ENCODE data around the gene RB1.

GRCh38 chr13:48518083-48518482 is 214.5 kb downstream of the RB1 start:
- TF ChIP-seq CTCF (conservative IDR thresholded peaks at IDR 0.05 in 1 of 2, IDR thresholded peaks at IDR 0.05 in 1 of 2; ENCODE audit: extremely low read depth in 1 of 2, insufficient read depth in 1 of 2, low read depth in 1 of 2, low read length in 2 of 2) (no peak), EZH2 (IDR thresholded peaks at IDR 0.05; ENCODE audit: borderline replicate concordance, low read length) (no peak)

All from mammary epithelial cell (primary cell).